Thoracic aorta (tissue), 2 donors: Measurements from ENCODE around the gene INSRR. TPM values are rescaled to one million over a fixed set of nuclear protein-coding genes. Genes with fewer than 3 reads are reported as not detected.

ENCODE experiments used
- ATAC-seq: fragments of 150-250 bp; one replicate; pipeline ENCODE4 v1.8.0; 2017; ENCODE audit warnings: low read depth; ENCODE audit not compliant: insufficient number of reproducible peaks, low FRiP score
- DNase-seq: peaks from one replicate; pipeline ENCODE4 v3.0.0-alpha.2; 2020; ENCODE audit warnings: low spot score
- H3K27ac ChIP-seq, 2 donors: fragments of 200-600 bp; sonication (generic); 1 replicate in 1 of 2; 2 replicates in 1 of 2; pipeline ENCODE4 v1.5.1; 2016; ENCODE audit warnings: mild to moderate bottlenecking in 2 of 2, moderate library complexity in 2 of 2
- H3K27me3 ChIP-seq: fragments of 200-600 bp; sonication (generic); replicated peaks from 2 replicates; pipeline ENCODE4 v1.6.0; 2016; ENCODE audit warnings: mild to moderate bottlenecking; ENCODE audit not compliant: insufficient read depth
- H3K36me3 ChIP-seq: fragments of 200-600 bp; sonication (generic); one replicate; pipeline ENCODE4 v1.5.1; 2016
- H3K4me1 ChIP-seq, 2 donors: fragments of 200-600 bp; sonication (generic); 1 replicate in 1 of 2; 2 replicates in 1 of 2; pipeline versions ENCODE4 v1.5.1 to v1.6.0; 2016; ENCODE audit warnings: low read depth in 2 of 2, mild to moderate bottlenecking in 1 of 2; ENCODE audit not compliant: control insufficient read depth in 1 of 2
- H3K4me3 ChIP-seq: fragments of 200-600 bp; sonication (generic); 2 replicates; pipeline ENCODE4 v1.5.1; 2016; ENCODE audit warnings: mild to moderate bottlenecking
- H3K9me3 ChIP-seq: fragments of 200-600 bp; sonication (generic); 2 replicates; pipeline ENCODE4 v1.5.1; 2016
- CTCF ChIP-seq: fragments of 200-600 bp; sonication (generic); IDR thresholded peaks from one replicate; pipeline ENCODE4 v1.5.1; 2019; ENCODE audit warnings: antibody characterized with exemption
- total RNA-seq, 2 donors: library from RNA; depleted of rRNA; stranded (reverse); fragments of >200 nt; gene quantifications; one replicate each; pipeline versions ENCODE4 v1.1.0 to v1.2.3, GENCODE V29; 2016

INSRR gene
- total RNA-seq, 2 donors from 2014 or later = not detected

- DNase-seq (no peak), ATAC-seq (no peak)
- Histone ChIP-seq H3K4me1 (no peaks in the 10 kb centered on the region), H3K4me3 (no peak overlapping the region), H3K9me3 (no peaks in the 10 kb centered on the region), H3K36me3 (no peaks in the 10 kb centered on the region), H3K27ac (no peak overlapping the region), H3K27me3 (no peaks in the 10 kb centered on the region)
- TF ChIP-seq CTCF = no peak
Measured at GRCh38 chr1:156880473-156880872, 21.6 kb upstream of the INSRR start.

DNA sequence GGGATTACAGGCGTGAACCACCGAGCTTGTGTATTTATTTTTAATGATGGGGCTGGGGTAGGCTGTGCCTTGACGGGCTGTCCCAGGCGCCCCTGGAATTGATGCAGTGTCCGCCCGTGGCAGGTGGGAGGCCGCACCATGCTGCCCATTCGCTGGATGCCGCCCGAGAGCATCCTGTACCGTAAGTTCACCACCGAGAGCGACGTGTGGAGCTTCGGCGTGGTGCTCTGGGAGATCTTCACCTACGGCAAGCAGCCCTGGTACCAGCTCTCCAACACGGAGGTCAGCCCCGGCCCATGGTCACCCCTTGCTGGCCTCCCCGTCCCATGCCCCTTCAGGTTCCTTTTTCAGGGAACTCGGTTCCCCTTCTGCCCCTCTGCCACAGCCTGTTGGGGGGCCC is 21.0 kb upstream of the INSRR start:
- ATAC-seq (no peak), DNase-seq (no peak)
- H3K9me3 ChIP-seq = no peaks in the 10 kb centered on the region
- no peak overlapping the region for H3K4me3 ChIP-seq
- no peak for TF ChIP-seq CTCF
- no peaks in the 10 kb centered on the region for H3K36me3 ChIP-seq
- H3K27ac ChIP-seq = no peak overlapping the region
- no peaks in the 10 kb centered on the region for H3K27me3 ChIP-seq
- no peaks in the 10 kb centered on the region for H3K4me1 ChIP-seq

DNA sequence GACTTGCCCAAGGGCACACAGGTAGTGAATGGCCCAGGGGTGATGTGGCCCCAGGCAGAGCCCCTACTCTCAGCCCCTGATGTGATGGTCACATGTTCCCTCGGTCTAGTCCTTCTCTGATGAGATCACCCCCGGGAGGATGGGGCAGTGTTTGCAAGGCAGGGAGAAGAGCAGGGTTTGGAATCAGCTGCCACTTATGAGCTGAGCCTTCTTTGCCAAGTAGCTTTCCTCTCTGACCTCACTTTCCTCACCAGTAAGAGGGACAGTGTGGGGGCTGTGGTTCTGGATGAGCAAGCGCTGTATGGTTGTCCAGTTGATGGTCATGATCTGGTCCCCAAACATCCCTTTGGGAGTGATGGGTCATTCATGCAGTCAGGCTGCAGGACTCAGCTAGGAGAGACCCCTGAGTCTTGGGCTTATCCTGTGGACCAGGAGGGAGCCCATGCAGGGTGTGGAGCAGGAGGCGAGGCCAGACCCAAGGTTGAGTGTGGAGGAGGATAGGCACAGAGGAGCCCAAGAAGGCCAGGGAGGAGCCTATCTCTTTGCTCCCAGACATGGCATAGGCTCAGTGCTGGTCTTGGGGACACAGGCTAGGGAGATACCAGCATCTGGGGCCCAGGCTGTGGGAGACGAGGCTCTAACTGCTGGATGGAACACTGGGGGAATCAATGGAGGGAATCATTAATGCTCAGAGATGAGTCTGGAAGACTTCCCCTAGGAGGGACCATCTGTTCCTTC is 18.7 kb upstream of the INSRR start:
- TF ChIP-seq CTCF = no peak
- H3K36me3 ChIP-seq = no peaks in the 10 kb centered on the region
- no peak for DNase-seq
- H3K27ac ChIP-seq = no peak overlapping the region
- ATAC-seq = no peak
- H3K27me3 ChIP-seq = no peaks in the 10 kb centered on the region
- H3K9me3 ChIP-seq = no peaks in the 10 kb centered on the region
- H3K4me3 ChIP-seq = no peak overlapping the region
- H3K4me1 ChIP-seq = no peaks in the 10 kb centered on the region

DNA sequence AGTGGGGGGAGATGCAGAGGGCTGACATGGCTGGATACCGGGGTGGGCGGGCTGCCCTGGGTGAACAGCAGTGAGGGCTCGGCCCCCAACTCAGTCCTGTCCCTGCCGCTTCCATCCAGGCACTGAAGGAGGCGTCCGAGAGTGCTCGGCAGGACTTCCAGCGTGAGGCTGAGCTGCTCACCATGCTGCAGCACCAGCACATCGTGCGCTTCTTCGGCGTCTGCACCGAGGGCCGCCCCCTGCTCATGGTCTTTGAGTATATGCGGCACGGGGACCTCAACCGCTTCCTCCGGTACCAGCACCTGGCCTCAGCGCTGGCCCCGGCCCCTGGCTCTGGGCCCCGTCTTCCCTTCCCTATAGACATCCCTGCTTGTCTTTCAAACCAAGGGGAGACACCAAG is 17.4 kb upstream of the INSRR start:
- DNase-seq (no peak), ATAC-seq (no peak)
- TF ChIP-seq CTCF = no peak
- H3K36me3 ChIP-seq = no peaks in the 10 kb centered on the region
- H3K27me3 ChIP-seq = no peaks in the 10 kb centered on the region
- H3K4me1 ChIP-seq = no peaks in the 10 kb centered on the region
- H3K27ac ChIP-seq = no peak overlapping the region
- H3K4me3 ChIP-seq = no peak overlapping the region
- H3K9me3 ChIP-seq = no peaks in the 10 kb centered on the region

DNA sequence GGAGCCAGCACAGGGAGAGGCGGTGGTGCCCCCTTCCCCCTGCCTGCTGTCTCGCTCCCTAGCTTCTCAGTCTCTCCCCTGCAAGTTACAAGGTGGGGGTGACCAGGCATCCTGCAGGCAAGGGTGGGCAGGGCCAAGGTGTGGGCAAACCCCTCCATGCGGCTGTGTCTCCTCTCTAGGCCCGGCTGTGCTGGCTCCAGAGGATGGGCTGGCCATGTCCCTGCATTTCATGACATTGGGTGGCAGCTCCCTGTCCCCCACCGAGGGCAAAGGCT is 16.4 kb upstream of the INSRR start:
- Histone ChIP-seq H3K9me3 (no peaks in the 10 kb centered on the region), H3K4me3 (no peak overlapping the region), H3K36me3 (no peaks in the 10 kb centered on the region), H3K27me3 (no peaks in the 10 kb centered on the region), H3K4me1 (no peaks in the 10 kb centered on the region), H3K27ac (no peak overlapping the region)
- no peak for TF ChIP-seq CTCF
- DNase-seq (no peak), ATAC-seq (no peak)
